NK-92 treated with Interleukin-12 subunit alpha and Interleukin-12 subunit beta, amount 100 ng/mL, for 24 hours (cell line): Measurements from ENCODE around the gene SEMA6A.

ENCODE experiments used
- DNase-seq: peaks from one replicate; lab custom pipeline; 2025; lab: John Stamatoyannopoulos, UW

SEMA6A gene

GRCh38 chr5:116459301-116459700, 115.3 kb downstream of the SEMA6A start:
- no peak for DNase-seq

DNA sequence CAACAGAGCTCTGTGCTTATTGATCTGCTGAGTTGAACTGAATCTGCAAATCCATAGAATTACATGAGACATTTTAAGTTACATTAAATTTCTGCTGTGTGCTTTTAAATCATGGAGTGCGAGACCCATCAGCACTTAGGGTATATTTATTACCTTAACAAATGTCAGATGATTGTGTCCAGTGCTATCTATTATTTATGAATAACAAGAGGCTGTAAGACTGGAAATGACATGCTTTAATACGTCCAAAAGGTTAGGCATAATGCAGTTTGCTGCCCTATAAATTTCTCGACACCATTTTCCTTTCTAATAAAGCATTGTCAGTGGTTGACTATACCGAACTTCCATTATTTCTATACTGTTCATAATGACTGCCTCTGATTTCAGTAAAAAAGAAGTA, 117.6 kb downstream of the SEMA6A start:
- no peak for DNase-seq

- DNase-seq = no peak
Measured at GRCh38 chr5:116456036-116456435, 118.6 kb downstream of the SEMA6A start.

GRCh38 chr5:116455061-116455460, 119.6 kb downstream of the SEMA6A start:
- DNase-seq = no peak

- no peak for DNase-seq
Measured at GRCh38 chr5:116454417-116454927, 120.2 kb downstream of the SEMA6A start.

DNA sequence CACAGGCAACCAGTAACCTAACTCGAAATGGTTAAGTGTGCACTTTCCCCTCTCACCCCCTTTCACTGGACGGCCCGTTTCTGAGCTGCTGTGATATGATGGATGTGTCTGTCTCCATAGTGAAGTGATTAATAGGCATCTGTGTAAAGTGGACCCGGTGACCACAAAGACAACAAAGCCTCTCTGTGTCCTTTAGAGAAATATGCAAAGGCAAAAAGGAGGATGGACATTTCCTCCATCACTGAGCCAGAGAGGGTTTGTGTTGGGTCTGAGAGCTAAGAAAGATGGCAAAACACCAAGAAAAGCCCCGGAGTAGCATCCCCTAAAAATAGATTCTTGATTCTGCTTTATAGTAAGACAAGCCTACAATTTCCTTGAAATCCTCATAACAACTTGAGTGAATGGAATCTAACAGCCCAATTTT, 120.6 kb downstream of the SEMA6A start:
- DNase-seq = no peak

GRCh38 chr5:116452774-116453368, 121.8 kb downstream of the SEMA6A start:
- no peak for DNase-seq

DNA sequence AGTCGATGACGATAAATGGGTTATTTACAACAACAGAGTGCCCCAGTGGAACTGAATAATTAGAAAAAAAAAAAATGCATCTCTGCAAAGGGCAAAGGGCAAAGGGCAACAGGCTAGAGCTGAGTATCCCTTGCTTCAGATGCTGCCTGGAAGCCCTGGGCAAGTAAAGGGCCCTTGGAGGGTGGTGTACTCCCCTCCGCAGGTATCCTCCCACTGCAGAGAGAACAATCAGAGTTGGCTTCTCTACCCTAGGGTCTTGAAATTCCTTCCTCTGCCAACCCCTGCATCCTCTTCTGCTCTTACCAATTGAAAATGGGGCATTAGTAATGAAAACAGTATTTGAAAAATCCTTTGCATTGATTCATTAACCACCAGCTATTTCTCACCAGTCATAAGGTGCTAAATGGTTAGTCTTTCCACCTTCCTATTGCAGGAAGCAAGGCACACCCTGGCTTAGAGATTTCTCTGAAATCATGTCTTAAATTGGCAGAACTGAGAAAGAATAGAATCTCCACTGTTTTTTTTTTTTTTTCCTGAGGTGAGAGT, 122.6 kb downstream of the SEMA6A start:
- DNase-seq = no peak

DNA sequence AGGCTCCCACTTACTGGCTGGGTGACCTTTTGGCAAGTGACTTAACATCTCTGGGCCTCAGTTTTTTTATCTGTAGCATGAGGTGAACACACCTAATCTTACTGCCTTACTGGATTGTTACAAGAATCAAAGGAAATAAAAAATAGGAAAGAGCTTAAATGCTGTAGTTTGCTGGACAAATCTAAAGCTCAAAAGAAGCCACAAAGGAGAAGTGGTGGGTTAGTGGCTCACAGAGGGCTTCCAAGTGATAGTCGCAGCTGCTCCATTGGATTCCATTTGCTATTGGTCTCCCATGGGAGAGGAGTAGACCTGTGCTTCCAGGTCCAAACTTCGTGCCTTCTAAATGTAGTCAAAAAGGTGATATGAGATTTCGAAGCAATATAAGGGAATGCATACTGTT, 123.6 kb downstream of the SEMA6A start:
- DNase-seq = no peak

DNA sequence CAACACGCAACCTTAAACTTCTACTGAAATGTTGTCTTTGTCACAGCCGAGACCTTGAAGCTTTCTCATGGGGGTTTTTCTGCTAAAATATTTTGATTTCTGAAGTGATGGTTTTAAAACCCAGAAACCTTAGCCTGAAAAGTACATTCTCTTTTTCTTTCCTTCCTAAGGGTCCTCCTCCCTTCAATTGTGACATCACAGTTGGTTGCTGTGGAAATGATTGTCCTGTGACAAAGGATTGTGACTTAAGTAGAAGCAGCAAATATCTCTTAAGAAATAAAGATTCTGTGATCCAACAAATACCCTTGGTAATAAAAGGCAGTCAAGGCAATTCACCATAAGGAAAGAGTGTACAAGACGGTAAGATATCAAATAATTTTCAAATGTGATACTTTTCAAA, 125.2 kb downstream of the SEMA6A start:
- no peak for DNase-seq

DNA sequence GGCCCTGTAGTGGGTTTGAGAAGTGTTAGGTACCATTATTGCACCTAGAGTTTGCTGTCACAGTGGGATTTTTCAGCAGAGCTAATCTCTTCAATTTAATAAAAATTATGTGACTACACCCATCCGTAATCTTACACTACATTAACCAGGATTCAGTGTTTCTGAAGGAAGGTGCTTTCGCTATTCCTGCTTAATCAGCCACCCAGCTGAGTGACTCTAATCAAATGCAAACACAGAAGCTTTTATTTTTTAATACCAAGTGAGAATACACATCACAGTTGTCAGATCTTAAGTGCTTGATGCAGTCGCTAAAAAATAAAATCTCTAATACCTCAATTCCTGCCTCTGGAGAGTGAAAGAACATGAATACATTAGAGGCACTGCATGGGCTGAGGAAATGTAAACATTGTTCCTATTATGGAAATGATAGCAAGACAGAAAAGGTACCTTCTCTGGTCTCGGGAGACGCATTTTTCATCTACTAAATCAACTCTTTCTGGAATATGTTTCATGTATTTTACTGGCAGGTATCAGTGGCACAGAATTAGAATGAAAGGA, 125.7 kb downstream of the SEMA6A start:
- no peak for DNase-seq

- no peak for DNase-seq
Measured at GRCh38 chr5:116448450-116448849, 126.2 kb downstream of the SEMA6A start.

- DNase-seq = no peak
Measured at GRCh38 chr5:116446356-116447005, 128.1 kb downstream of the SEMA6A start.

GRCh38 chr5:116445311-116445710, 129.3 kb downstream of the SEMA6A start:
- no peak for DNase-seq

- DNase-seq = no peak
Measured at GRCh38 chr5:116444373-116445295, 130.0 kb downstream of the SEMA6A start.

- DNase-seq = no peak
Measured at GRCh38 chr5:116442931-116443551, 131.6 kb downstream of the SEMA6A start.

GRCh38 chr5:116442095-116442534, 132.5 kb downstream of the SEMA6A start:
- no peak for DNase-seq

- no peak for DNase-seq
Measured at GRCh38 chr5:116441223-116441622, 133.4 kb downstream of the SEMA6A start.

DNA sequence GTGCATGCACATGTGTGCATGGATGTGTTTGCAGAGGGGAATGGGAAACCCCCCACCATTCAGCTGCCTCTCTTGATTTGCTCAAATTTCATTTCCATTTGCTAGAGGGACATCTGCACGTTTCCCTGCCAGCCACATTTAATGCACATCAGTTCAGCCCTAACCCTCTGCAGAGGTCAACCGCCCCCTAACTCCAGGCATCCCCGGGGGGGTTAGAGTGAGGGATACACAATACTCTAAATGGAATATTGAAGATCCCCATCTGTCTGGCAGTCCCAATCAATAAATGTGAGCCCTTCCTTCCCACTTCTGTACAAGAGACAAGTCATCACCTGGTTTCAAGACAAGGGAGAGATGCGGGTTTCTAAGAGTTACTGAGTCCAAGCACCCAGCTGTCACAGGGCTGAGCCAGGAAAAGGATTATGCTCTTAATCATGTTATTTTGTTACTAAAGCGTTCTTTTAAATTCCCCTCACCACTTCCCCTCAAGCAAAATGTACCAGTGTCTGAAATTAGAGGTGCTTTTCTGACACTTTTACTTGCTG, 134.1 kb downstream of the SEMA6A start:
- DNase-seq = no peak

GRCh38 chr5:116439905-116440304, 134.7 kb downstream of the SEMA6A start:
- no peak for DNase-seq

DNA sequence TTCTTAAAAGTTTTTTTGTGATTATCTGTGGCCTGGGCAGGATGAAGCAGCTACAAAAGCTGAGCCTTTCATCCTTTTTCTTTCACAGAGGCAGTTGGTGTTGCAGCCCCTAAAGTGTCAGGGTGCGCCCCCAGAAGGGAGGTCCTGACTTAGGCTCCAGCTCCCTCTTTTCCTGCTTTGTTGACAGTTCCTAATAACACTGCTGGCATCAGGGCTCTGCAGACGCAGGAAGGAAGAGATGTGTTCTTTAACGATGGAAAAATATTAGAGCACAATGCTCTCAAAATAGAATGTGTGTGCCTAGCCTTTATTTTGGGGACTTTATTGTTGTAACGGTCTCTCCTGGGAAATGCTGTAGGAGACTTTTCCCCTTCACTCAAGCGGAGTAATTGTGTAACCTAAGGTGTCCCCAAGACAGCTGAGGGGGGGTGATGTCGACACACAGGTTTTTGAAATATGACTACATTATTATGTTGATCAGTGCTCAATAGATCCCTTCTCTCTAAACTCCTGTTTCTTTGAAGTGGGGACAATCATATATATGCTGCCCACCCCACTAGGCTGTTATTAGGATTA, 135.6 kb downstream of the SEMA6A start:
- DNase-seq = no peak
